ENCODE data around the gene PRSS38.

Gene PRSS38

DNA sequence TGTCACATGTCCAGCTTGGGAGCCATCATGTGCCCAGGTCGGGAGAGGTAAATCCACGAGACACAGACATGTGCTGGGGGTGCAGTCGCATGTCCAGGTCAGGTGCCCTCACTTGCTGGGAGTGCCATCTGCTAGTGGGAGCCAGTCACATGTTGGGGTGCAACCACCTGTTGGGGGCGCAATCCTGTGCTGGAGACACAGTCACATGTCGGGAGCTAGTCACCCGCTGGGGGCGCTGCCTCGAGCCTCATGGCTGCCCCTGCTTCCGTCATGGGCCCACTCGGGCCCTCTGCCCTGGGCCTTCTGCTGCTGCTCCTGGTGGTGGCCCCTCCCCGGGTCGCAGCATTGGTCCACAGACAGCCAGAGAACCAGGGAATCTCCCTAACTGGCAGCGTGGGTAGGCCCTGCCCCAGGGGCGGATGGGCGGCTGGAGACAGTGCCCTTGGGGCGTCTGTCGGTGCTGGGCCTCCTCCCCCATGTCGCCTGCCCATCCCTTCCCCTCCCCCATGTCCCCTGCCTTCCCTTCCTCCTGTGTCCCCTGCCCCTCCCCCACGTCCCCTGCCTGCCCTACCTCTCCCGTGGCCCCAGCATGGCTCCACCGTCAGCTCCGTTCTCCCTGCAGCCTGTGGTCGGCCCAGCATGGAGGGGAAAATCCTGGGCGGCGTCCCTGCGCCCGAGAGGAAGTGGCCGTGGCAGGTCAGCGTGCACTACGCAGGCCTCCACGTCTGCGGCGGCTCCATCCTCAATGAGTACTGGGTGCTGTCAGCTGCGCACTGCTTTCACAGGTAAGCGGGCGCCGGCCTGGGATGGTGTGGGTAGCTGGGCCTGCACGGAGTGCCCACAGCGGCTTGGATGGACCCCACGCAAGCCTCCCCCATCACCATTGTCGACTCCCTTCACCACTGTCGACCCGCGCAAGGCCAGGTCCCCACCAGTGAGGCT is at the start of gene PRSS38:
Gene PRSS38 (plus strand): TSS at position 208 of the 942 bp plus-strand sequence. CDS start 42 bp downstream, at position 250.
- no peaks in the 10 kb centered on the region for H3K4me1 ChIP-seq (ENCODE audit: low read length)
- no peaks in the 10 kb centered on the region for H4K20me1 ChIP-seq (ENCODE audit: insufficient read depth, low read length)
- H3K79me2 ChIP-seq (ENCODE audit: low read length) = no peaks in the 10 kb centered on the region
- H3K27me3 ChIP-seq (ENCODE audit: low read depth, low read length) = no peaks in the 10 kb centered on the region
- no peak within 1 kb of the TSS for H3K27ac ChIP-seq (ENCODE audit: low read length)
- no peaks in the 10 kb centered on the region for H3K36me3 ChIP-seq (replicated peaks; ENCODE audit: low read depth, low read length)
- no peak within 1 kb of the TSS for H3K9ac ChIP-seq (ENCODE audit: low read length)
- peaks cover 4% of the 10 kb centered on the region for H3K9me3 ChIP-seq (ENCODE audit: insufficient read depth, low read length)
- TF ChIP-seq EZH2phosphoT487 (IDR thresholded peaks at IDR 0.05; ENCODE audit: low read depth) = no peak
- TF ChIP-seq, protein P1, sequence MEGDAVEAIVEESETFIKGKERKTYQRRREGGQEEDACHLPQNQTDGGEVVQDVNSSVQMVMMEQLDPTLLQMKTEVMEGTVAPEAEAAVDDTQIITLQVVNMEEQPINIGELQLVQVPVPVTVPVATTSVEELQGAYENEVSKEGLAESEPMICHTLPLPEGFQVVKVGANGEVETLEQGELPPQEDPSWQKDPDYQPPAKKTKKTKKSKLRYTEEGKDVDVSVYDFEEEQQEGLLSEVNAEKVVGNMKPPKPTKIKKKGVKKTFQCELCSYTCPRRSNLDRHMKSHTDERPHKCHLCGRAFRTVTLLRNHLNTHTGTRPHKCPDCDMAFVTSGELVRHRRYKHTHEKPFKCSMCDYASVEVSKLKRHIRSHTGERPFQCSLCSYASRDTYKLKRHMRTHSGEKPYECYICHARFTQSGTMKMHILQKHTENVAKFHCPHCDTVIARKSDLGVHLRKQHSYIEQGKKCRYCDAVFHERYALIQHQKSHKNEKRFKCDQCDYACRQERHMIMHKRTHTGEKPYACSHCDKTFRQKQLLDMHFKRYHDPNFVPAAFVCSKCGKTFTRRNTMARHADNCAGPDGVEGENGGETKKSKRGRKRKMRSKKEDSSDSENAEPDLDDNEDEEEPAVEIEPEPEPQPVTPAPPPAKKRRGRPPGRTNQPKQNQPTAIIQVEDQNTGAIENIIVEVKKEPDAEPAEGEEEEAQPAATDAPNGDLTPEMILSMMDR (IDR thresholded peaks at IDR 0.05; ENCODE audit: low read depth, low read length) = no peak
- H2AFZ ChIP-seq (ENCODE audit: low read depth, low read length) = no peak within 1 kb of the TSS
- no peak within 1 kb of the TSS for H3K4me3 ChIP-seq (ENCODE audit: low read length)
- H3K4me2 ChIP-seq (ENCODE audit: low read length) = no peak within 1 kb of the TSS

DNA sequence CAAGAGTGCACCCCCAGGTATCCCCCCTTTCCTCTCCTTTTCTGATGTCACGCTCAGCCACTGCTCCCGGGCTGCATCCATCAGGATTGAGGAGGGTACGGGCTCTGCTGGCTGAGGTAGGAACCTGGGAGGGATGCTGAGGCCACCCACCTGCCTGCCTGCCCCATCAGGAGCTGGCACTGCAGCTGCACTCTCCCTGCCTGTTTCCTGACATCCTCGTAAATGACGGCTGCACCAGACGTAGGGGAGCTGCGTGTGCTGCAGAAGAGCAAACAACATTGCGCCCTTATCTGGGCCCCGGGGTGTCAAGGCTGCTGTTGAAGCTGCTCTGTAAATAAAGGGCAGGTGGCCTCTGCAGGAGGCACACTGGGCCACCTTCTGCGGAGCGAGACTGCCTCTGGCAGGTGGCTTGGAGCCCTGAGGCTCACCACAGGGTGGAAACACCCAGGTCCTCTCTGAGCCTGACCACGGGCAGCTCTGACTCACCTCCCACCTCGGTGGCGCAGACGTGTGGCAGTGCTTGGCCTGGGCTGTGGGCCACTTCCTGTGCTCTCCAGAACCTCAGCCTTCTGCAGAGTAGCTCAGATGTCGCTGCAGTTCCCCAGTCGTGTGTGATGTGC is 49.4 kb upstream of the PRSS38 start:
- peaks cover 84% of the 10 kb centered on the region for H3K36me3 ChIP-seq (replicated peaks; ENCODE audit: low read depth, low read length)
- no peak overlapping the region for H3K4me2 ChIP-seq (ENCODE audit: low read length)
- no peak overlapping the region for H3K27ac ChIP-seq (ENCODE audit: low read length)

DNA sequence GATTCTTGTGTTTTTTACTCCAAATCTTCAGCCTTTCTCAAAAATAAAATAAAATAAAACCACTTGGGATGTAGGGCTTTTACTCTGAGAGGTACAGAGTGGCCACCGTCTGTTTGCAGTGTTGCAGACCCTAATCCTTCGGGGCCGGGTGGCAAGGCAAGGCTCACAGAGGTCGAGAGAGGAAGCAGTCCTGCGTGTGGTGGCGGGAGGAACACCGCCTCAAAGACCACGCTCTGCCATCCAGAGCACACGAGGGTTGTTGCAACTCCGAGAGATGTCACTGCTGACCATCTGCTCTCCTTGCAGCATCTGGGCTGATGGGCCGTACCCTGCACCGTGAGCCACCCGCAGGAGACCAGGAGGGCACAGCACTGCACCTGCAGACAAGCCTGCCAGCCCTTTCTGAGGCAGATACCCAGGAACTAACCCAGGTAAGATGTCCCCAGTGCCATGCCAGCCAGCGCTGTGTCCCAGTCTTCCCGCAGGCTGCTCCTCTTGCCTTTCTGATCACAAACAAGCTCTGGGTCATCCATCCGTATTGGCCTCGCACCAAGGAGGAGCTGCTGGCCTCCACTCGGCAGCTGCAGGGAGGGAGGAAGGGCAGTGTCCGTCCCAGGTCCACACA is 48.7 kb upstream of the PRSS38 start:
- H3K36me3 ChIP-seq (replicated peaks; ENCODE audit: low read depth, low read length) = peaks cover 80% of the 10 kb centered on the region
- H3K9ac ChIP-seq (ENCODE audit: low read length) = no peak overlapping the region
- no peak overlapping the region for H3K4me2 ChIP-seq (ENCODE audit: low read length)
- peaks cover 13% of the 10 kb centered on the region; the same call in 1 of the 2 replicates for H4K20me1 ChIP-seq (ENCODE audit: insufficient read depth, low read length)
- peaks cover 61% of the 10 kb centered on the region for H3K79me2 ChIP-seq (ENCODE audit: low read length)
- H3K9me3 ChIP-seq (ENCODE audit: insufficient read depth, low read length) = no peaks in the 10 kb centered on the region
- H2AFZ ChIP-seq (ENCODE audit: low read depth, low read length) = no peak overlapping the region
- peaks cover 16% of the 10 kb centered on the region for H3K4me1 ChIP-seq (ENCODE audit: low read length)
- H3K27ac ChIP-seq (ENCODE audit: low read length) = no peak overlapping the region
- no peak overlapping the region for H3K4me3 ChIP-seq (ENCODE audit: low read length)
- no peak for TF ChIP-seq EZH2phosphoT487 (IDR thresholded peaks at IDR 0.05; ENCODE audit: low read depth)
- TF ChIP-seq, protein P1 (IDR thresholded peaks at IDR 0.05; ENCODE audit: low read depth, low read length) = no peak
- no peaks in the 10 kb centered on the region for H3K27me3 ChIP-seq (ENCODE audit: low read depth, low read length)

More for the DNA sequence above, 49.4 kb upstream of the PRSS38 start:
- H3K9me3 ChIP-seq (ENCODE audit: insufficient read depth, low read length) = no peaks in the 10 kb centered on the region
- H3K9ac ChIP-seq (ENCODE audit: low read length) = no peak overlapping the region
- H4K20me1 ChIP-seq (ENCODE audit: insufficient read depth, low read length) = peaks cover 13% of the 10 kb centered on the region; the same call in 1 of the 2 replicates
- TF ChIP-seq, protein P1 (IDR thresholded peaks at IDR 0.05; ENCODE audit: low read depth, low read length) = no peak
- TF ChIP-seq EZH2phosphoT487 (IDR thresholded peaks at IDR 0.05; ENCODE audit: low read depth) = no peak
- H3K4me1 ChIP-seq (ENCODE audit: low read length) = peaks cover 23% of the 10 kb centered on the region
- no peak overlapping the region for H2AFZ ChIP-seq (ENCODE audit: low read depth, low read length)
- H3K4me3 ChIP-seq (ENCODE audit: low read length) = no peak overlapping the region
- H3K27me3 ChIP-seq (ENCODE audit: low read depth, low read length) = no peaks in the 10 kb centered on the region
- H3K79me2 ChIP-seq (ENCODE audit: low read length) = peaks cover 66% of the 10 kb centered on the region

Data from OCI-LY3 (cell line).